ENCODE data around the gene AKR1E2.
A peak's percentile ranks its signal among the peaks of the same experiment; 100 is the strongest.

DNA sequence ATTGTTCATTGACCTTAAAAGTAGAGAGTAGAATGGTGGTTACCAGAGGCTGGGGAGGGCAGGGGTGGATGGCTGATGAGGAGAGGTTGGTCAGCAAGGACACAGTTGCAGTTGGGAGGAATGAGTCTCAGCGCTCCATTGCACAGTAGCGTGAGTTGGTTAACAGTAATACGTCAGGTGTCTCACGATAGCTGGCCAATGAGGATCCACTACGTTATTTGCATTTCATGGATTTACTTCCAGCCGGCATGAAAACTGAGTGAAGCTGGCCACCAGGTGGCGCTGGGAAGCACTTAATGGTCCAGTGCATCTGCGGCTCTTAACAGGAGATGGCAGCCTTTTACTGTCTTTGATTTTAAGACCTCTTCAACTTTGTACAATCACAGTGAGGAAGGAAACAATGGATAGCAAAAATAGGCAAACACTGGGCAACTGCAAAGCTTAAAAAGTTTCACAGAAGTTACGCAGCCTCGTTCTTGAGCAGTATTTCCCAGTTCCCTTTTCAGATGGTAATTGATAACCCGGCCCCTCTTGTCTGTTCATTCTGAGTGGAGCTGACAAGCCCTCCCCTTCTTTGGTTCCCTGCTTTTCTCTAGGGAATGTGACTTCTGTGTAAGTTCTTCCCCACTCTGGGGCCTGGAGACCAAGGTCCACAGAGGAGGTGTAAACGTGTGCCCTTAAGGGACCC is 23.7 kb downstream of the AKR1E2 start:
- TF ChIP-seq, protein P1, sequence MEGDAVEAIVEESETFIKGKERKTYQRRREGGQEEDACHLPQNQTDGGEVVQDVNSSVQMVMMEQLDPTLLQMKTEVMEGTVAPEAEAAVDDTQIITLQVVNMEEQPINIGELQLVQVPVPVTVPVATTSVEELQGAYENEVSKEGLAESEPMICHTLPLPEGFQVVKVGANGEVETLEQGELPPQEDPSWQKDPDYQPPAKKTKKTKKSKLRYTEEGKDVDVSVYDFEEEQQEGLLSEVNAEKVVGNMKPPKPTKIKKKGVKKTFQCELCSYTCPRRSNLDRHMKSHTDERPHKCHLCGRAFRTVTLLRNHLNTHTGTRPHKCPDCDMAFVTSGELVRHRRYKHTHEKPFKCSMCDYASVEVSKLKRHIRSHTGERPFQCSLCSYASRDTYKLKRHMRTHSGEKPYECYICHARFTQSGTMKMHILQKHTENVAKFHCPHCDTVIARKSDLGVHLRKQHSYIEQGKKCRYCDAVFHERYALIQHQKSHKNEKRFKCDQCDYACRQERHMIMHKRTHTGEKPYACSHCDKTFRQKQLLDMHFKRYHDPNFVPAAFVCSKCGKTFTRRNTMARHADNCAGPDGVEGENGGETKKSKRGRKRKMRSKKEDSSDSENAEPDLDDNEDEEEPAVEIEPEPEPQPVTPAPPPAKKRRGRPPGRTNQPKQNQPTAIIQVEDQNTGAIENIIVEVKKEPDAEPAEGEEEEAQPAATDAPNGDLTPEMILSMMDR (conservative IDR thresholded peaks at IDR 0.05), result peak; percentile 99
- TF ChIP-seq ZFX (IDR thresholded peaks at IDR 0.05), result no peak

Data from C4-2B (cell line).